Measurements from ENCODE around the gene CBX8.

CBX8 gene

GRCh38 chr17:79834565-79835469 lies 37.9 kb upstream of the CBX8 start:
- DNase-seq: no peak

GRCh38 chr17:79833744-79834564 lies 37.1 kb upstream of the CBX8 start:
- DNase-seq: no peak

- DNase-seq: no peak
Observed at GRCh38 chr17:79833110-79833450, 36.2 kb upstream of the CBX8 start.

GRCh38 chr17:79832218-79833109 lies 35.6 kb upstream of the CBX8 start:
- no peak for DNase-seq

- DNase-seq: no peak
Observed at GRCh38 chr17:79831265-79832217, 34.7 kb upstream of the CBX8 start.

GRCh38 chr17:79830763-79831264 lies 33.9 kb upstream of the CBX8 start:
- peak; percentile 51 for DNase-seq

- no peak for DNase-seq
Observed at GRCh38 chr17:79830303-79830702, 33.4 kb upstream of the CBX8 start.

GRCh38 chr17:79829457-79829856 lies 32.6 kb upstream of the CBX8 start:
- DNase-seq: no peak

GRCh38 chr17:79829004-79829403 lies 32.1 kb upstream of the CBX8 start:
- DNase-seq: no peak

GRCh38 chr17:79826841-79827578 lies 30.1 kb upstream of the CBX8 start:
- DNase-seq: no peak

DNA sequence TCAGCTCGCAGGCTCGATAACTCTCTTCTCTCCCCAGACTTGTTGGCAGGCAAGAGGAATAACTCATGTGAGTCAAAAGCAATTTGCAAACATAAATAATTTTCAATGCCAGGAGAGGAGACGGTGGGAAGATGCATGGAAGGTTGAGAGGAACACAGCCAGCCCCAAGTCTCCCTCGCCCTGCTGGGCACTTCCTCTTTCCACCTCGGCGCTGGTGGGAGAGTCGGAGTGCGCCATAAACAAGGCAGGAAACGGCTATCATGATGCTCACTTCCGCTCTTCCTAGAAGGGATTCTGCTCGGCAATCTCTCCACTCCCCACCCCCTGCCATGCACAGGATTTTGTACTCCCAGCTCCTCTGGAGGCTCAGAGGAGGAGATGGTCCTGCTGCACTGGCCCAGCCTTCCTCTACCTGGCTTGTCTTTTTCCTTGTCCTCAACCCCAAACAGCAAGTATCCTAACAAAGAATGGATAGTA lies 29.4 kb upstream of the CBX8 start:
- DNase-seq: no peak

- no peak for DNase-seq
Observed at GRCh38 chr17:79825580-79825921, 28.7 kb upstream of the CBX8 start.

- no peak for DNase-seq
Observed at GRCh38 chr17:79824893-79825579, 28.2 kb upstream of the CBX8 start.

GRCh38 chr17:79824234-79824633 lies 27.4 kb upstream of the CBX8 start:
- DNase-seq: no peak

GRCh38 chr17:79822583-79823124 lies 25.8 kb upstream of the CBX8 start:
- DNase-seq: no peak

DNA sequence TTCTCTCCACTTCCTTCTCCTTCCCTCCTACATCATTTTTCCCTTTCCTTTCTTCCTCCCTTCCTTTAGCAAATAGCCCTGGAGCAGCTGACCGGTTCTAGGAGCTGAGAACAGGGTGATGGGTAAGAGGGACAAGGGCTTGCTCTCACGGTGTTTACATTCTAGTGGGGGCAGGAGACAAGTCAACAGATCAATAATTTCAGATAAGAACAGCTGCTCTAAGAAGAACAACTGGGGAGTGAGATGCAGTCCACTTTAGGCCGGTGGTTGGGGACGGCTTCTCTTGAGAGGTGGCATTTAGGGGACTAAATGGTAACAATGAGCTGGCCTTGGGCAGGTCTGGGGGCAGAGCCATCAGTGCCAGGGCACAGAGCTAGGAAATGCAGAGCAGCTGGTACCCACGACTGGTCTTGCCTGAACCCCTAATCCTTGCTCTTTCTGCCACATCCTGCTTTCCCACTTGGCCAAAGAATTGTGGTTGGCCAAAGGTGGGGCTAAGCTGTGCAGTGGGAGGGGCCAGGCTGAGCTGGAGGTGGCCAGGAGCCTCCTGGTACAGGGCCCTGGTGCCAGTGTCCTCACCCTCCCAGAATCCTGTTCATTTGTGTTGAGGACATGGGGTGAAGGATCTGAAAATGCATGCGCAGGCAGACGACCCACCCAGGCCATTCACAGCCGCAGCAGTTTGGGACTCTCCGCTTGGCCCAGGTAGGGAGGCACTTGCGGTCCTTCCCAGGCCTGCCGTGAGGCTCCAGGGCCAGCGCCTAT lies 24.6 kb upstream of the CBX8 start:
- DNase-seq: no peak

DNA sequence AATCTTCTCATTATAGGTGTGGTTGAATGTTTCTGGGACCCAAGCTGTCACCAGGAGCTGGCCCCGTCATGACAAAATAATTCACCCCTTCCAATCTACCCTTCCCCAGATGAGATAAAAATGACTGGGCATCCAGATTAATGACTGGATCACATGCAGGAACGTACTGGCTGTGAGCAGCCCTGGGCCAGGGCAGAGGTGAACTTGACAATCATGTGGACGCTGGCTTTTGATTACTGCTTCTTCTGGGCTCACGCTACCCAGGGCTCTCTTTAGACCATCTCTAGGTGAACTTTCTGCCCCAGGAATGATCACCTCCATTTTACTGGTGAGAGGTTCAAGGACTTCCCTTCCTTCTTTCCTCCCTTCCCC lies 24.1 kb upstream of the CBX8 start:
- no peak for DNase-seq

DNA sequence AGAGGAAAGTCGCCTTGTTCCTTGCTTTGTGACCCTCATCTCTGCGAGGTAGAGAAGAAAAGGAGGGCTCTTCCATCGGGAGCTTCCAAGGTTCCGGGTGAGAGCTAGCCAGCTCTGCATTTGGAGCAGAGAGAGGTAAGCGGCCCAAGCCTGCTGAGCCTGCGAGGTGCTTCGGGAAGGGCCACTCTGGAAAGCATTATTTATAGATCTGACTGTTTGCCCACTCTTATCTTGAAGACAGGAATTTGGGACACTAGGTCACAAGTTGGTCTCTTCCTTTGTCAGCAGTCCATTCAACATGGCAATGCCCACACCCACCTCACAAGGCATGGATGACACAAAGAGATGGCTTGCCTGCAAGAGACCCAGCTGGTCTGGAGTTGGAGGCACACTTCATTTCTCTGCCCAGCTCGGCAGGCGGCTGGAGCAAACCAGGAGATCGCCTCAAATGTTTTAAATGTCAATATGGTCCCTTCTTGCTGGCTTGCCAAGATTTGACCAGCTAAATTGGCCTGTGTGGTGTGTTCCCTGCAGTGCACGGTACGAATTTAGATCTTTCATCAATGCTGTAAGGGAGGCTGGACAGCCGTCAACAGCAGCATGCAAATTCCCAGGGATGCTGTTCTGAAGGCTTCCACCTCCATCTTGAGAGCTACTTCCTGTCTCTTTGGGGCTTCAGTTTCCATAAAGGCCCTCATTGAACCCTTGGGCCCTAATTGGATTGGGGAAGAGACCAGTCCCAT lies 22.8 kb upstream of the CBX8 start:
- DNase-seq: no peak

DNA sequence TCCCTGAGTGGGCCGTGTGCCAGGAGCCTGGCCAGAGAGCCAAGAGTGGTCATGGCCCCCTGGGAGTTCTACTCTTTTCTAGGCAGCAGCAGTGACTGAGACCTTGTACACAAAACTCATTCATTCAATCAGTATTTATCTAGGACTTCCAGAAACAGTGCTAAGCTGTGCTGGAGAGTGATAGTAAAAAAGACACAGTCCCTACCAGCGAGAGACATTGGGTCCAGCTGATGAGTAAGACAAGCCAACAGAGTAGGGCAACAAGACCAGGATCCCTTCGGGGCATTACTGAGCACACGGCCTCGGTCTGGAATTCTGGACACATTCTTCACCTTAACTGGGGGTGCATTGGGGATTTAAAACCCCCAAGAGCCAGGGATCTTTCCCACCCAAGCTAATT lies 22.2 kb upstream of the CBX8 start:
- DNase-seq: no peak
